GM18870 (cell line): ENCODE results near the gene E2F2.

ENCODE experiments used
- ATAC-seq: cut with Tn5 transposase; IDR thresholded peaks from one replicate; pipeline ENCODE4 v1.9.1; 2021; ENCODE audit warnings: moderate library complexity; ENCODE audit not compliant: unreplicated experiment

E2F2 gene

GRCh38 chr1:23485002-23485332, 46.1 kb downstream of the E2F2 start:
- ATAC-seq, result no peak

- ATAC-seq, result no peak
Observed at GRCh38 chr1:23484253-23485001, 46.6 kb downstream of the E2F2 start.

GRCh38 chr1:23483321-23484252, 47.4 kb downstream of the E2F2 start, which contains the start of gene ASAP3:
Gene ASAP3 (minus strand): TSS chr1:23484179. CDS start chr1:23484133, 46 bp downstream.
- ATAC-seq, result no peak

- ATAC-seq, result no peak
Observed at GRCh38 chr1:23481904-23482303, 49.1 kb downstream of the E2F2 start.

- ATAC-seq, result no peak
Observed at GRCh38 chr1:23481026-23481597, 49.9 kb downstream of the E2F2 start.

GRCh38 chr1:23480187-23481025, 50.6 kb downstream of the E2F2 start:
- no peak for ATAC-seq

GRCh38 chr1:23479666-23479941, 51.4 kb downstream of the E2F2 start:
- no peak for ATAC-seq

- ATAC-seq, result no peak
Observed at GRCh38 chr1:23478896-23479665, 52.0 kb downstream of the E2F2 start.

GRCh38 chr1:23477359-23478144, 53.5 kb downstream of the E2F2 start:
- ATAC-seq, result no peak

- ATAC-seq, result no peak
Observed at GRCh38 chr1:23475641-23476040, 55.4 kb downstream of the E2F2 start.

- ATAC-seq, result no peak
Observed at GRCh38 chr1:23475134-23475628, 55.9 kb downstream of the E2F2 start.

GRCh38 chr1:23473037-23473800, 57.8 kb downstream of the E2F2 start:
- no peak for ATAC-seq

- no peak for ATAC-seq
Observed at GRCh38 chr1:23472351-23473036, 58.5 kb downstream of the E2F2 start.

GRCh38 chr1:23471473-23472075, 59.5 kb downstream of the E2F2 start:
- ATAC-seq, result no peak

GRCh38 chr1:23470282-23471070, 60.6 kb downstream of the E2F2 start:
- ATAC-seq, result no peak

- no peak for ATAC-seq
Observed at GRCh38 chr1:23469372-23469982, 61.6 kb downstream of the E2F2 start.
